ENCODE measurements around the gene SLC4A8.

GRCh38 chr12:51401486-51401885 lies 23.1 kb upstream of the SLC4A8 start:
- TF ChIP-seq, protein P1, sequence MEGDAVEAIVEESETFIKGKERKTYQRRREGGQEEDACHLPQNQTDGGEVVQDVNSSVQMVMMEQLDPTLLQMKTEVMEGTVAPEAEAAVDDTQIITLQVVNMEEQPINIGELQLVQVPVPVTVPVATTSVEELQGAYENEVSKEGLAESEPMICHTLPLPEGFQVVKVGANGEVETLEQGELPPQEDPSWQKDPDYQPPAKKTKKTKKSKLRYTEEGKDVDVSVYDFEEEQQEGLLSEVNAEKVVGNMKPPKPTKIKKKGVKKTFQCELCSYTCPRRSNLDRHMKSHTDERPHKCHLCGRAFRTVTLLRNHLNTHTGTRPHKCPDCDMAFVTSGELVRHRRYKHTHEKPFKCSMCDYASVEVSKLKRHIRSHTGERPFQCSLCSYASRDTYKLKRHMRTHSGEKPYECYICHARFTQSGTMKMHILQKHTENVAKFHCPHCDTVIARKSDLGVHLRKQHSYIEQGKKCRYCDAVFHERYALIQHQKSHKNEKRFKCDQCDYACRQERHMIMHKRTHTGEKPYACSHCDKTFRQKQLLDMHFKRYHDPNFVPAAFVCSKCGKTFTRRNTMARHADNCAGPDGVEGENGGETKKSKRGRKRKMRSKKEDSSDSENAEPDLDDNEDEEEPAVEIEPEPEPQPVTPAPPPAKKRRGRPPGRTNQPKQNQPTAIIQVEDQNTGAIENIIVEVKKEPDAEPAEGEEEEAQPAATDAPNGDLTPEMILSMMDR (IDR thresholded peaks at IDR 0.05; ENCODE audit: extremely low read depth in 1 of 2, insufficient read depth in 1 of 2, low read depth in 1 of 2, low read length in 2 of 2): no peak
- TF ChIP-seq POLR2AphosphoS5 (IDR thresholded peaks at IDR 0.05; ENCODE audit: insufficient read depth, low read depth, low read length): no peak
- no peak for TF ChIP-seq MAX (IDR thresholded peaks at IDR 0.05; ENCODE audit: insufficient read depth, insufficient read length)
- TF ChIP-seq POLR2A (IDR thresholded peaks at IDR 0.05; ENCODE audit: low read depth, low read length): no peak
